A549 (cell line): ENCODE measurements around the gene PDZD2.

ENCODE experiments used
- EP300 ChIP-seq, 2 experiments: fragments of >200 bp; sonication (Bioruptor Twin); formaldehyde crosslinking; IDR thresholded peaks; 2 replicates in 1 of 2; 3 replicates in 1 of 2; pipeline ENCODE4 v1.6.1; 2016 to 2017
- POLR2A ChIP-seq: IDR thresholded peaks from 2 replicates; pipeline ENCODE4 v1.6.1; 2012; ENCODE audit warnings: mild to moderate bottlenecking, low read length
- TF ChIP-seq, protein P1 (sequence below): fragments of >200 bp; sonication (Bioruptor Twin); formaldehyde crosslinking; IDR thresholded peaks from 3 replicates; pipeline ENCODE4 v1.5.1; 2016

- TF ChIP-seq EP300 (IDR thresholded peaks at IDR 0.05) (no peak), POLR2A (no peak)
- TF ChIP-seq, protein P1, sequence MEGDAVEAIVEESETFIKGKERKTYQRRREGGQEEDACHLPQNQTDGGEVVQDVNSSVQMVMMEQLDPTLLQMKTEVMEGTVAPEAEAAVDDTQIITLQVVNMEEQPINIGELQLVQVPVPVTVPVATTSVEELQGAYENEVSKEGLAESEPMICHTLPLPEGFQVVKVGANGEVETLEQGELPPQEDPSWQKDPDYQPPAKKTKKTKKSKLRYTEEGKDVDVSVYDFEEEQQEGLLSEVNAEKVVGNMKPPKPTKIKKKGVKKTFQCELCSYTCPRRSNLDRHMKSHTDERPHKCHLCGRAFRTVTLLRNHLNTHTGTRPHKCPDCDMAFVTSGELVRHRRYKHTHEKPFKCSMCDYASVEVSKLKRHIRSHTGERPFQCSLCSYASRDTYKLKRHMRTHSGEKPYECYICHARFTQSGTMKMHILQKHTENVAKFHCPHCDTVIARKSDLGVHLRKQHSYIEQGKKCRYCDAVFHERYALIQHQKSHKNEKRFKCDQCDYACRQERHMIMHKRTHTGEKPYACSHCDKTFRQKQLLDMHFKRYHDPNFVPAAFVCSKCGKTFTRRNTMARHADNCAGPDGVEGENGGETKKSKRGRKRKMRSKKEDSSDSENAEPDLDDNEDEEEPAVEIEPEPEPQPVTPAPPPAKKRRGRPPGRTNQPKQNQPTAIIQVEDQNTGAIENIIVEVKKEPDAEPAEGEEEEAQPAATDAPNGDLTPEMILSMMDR = no peak
Observed at GRCh38 chr5:31613651-31614050, 25.3 kb upstream of the PDZD2 start.
